ENCODE results near the gene OR13J1. TPM values are rescaled to one million over a fixed set of nuclear protein-coding genes. Genes with fewer than 3 reads are reported as not detected.

OR13J1 gene
- total RNA-seq, 1 experiment from 2014 or later = not detected

DNA sequence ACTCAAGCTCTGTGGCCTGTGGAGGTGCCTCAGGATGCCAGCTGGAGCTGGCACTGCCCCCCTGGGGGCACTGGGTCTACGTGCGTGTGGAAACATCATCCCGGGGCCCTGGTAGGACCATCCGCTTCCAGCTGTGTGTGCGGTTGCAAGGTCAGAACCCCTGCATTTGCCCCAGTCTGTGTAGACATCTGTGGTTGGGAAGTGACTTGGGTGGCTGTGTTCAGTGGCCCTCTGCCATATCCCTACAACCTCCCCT is 28.6 kb downstream of the OR13J1 start (continued):
- TF ChIP-seq, protein P1, sequence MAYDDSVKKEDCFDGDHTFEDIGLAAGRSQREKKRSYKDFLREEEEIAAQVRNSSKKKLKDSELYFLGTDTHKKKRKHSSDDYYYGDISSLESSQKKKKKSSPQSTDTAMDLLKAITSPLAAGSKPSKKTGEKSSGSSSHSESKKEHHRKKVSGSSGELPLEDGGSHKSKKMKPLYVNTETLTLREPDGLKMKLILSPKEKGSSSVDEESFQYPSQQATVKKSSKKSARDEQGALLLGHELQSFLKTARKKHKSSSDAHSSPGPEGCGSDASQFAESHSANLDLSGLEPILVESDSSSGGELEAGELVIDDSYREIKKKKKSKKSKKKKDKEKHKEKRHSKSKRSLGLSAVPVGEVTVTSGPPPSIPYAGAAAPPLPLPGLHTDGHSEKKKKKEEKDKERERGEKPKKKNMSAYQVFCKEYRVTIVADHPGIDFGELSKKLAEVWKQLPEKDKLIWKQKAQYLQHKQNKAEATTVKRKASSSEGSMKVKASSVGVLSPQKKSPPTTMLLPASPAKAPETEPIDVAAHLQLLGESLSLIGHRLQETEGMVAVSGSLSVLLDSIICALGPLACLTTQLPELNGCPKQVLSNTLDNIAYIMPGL (CRISPR knock-in tag; IDR thresholded peaks at IDR 0.05) = no peak
- TF ChIP-seq, protein P2, sequence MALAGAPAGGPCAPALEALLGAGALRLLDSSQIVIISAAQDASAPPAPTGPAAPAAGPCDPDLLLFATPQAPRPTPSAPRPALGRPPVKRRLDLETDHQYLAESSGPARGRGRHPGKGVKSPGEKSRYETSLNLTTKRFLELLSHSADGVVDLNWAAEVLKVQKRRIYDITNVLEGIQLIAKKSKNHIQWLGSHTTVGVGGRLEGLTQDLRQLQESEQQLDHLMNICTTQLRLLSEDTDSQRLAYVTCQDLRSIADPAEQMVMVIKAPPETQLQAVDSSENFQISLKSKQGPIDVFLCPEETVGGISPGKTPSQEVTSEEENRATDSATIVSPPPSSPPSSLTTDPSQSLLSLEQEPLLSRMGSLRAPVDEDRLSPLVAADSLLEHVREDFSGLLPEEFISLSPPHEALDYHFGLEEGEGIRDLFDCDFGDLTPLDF (CRISPR knock-in tag; IDR thresholded peaks at IDR 0.05) = no peak
- TF ChIP-seq NR2C2 (CRISPR knock-in tag; IDR thresholded peaks at IDR 0.05) = no peak
- TF ChIP-seq, protein P3, sequence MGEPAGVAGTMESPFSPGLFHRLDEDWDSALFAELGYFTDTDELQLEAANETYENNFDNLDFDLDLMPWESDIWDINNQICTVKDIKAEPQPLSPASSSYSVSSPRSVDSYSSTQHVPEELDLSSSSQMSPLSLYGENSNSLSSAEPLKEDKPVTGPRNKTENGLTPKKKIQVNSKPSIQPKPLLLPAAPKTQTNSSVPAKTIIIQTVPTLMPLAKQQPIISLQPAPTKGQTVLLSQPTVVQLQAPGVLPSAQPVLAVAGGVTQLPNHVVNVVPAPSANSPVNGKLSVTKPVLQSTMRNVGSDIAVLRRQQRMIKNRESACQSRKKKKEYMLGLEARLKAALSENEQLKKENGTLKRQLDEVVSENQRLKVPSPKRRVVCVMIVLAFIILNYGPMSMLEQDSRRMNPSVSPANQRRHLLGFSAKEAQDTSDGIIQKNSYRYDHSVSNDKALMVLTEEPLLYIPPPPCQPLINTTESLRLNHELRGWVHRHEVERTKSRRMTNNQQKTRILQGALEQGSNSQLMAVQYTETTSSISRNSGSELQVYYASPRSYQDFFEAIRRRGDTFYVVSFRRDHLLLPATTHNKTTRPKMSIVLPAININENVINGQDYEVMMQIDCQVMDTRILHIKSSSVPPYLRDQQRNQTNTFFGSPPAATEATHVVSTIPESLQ (CRISPR knock-in tag; IDR thresholded peaks at IDR 0.05) = no peak
- TF ChIP-seq ZNF423 (CRISPR knock-in tag; IDR thresholded peaks at IDR 0.05) = no peak

DNA sequence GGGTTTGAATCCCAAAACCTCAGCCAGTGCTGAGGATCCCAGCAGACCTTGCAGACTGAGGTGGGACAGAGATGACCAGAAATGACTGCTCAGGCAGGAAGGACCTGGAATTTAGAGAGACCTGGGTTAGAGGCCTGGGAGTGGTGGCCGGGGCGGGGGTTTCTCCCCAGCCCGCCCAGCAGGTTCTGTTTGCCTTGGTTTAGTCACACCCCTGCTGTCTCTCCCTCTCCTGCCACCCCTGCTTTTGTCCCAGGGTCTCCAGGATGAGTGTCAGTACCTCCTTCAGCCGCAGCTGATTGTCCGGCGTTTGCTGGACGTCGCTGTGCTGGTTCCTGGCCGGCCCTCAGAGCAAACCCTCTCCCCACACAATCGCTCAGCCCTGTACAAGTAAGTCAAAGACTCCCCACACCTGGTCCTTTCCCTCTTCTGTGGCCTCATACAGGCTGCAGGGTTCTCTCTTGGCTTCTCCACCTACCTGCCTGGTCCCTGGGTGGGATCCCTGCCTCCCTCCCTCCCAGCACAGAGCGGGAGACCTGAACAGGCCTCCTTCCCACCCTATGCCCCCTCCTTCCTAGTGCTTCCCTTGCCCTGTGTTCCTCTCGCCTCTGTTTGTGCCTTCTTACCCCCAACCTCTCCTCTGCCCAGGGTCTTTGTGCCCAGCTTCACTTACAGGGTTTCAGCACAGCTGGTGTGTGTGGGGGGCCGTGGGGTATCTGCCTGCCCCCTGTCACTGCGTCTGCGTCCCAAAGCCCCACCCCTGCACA is 29.1 kb downstream of the OR13J1 start:
- TF ChIP-seq FOXP1 (CRISPR knock-in tag; IDR thresholded peaks at IDR 0.05; ENCODE audit: borderline replicate concordance) = no peak
- no peak for TF ChIP-seq ZNF671 (CRISPR knock-in tag; IDR thresholded peaks at IDR 0.05)
- TF ChIP-seq NR1H2 (CRISPR knock-in tag; IDR thresholded peaks at IDR 0.05) = no peak
- no peak for TF ChIP-seq TP53 (CRISPR knock-in tag; IDR thresholded peaks at IDR 0.05)
- TF ChIP-seq, protein P4, sequence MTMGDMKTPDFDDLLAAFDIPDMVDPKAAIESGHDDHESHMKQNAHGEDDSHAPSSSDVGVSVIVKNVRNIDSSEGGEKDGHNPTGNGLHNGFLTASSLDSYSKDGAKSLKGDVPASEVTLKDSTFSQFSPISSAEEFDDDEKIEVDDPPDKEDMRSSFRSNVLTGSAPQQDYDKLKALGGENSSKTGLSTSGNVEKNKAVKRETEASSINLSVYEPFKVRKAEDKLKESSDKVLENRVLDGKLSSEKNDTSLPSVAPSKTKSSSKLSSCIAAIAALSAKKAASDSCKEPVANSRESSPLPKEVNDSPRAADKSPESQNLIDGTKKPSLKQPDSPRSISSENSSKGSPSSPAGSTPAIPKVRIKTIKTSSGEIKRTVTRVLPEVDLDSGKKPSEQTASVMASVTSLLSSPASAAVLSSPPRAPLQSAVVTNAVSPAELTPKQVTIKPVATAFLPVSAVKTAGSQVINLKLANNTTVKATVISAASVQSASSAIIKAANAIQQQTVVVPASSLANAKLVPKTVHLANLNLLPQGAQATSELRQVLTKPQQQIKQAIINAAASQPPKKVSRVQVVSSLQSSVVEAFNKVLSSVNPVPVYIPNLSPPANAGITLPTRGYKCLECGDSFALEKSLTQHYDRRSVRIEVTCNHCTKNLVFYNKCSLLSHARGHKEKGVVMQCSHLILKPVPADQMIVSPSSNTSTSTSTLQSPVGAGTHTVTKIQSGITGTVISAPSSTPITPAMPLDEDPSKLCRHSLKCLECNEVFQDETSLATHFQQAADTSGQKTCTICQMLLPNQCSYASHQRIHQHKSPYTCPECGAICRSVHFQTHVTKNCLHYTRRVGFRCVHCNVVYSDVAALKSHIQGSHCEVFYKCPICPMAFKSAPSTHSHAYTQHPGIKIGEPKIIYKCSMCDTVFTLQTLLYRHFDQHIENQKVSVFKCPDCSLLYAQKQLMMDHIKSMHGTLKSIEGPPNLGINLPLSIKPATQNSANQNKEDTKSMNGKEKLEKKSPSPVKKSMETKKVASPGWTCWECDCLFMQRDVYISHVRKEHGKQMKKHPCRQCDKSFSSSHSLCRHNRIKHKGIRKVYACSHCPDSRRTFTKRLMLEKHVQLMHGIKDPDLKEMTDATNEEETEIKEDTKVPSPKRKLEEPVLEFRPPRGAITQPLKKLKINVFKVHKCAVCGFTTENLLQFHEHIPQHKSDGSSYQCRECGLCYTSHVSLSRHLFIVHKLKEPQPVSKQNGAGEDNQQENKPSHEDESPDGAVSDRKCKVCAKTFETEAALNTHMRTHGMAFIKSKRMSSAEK (CRISPR knock-in tag; IDR thresholded peaks at IDR 0.05; ENCODE audit: borderline replicate concordance) = no peak
- TF ChIP-seq, protein P5, sequence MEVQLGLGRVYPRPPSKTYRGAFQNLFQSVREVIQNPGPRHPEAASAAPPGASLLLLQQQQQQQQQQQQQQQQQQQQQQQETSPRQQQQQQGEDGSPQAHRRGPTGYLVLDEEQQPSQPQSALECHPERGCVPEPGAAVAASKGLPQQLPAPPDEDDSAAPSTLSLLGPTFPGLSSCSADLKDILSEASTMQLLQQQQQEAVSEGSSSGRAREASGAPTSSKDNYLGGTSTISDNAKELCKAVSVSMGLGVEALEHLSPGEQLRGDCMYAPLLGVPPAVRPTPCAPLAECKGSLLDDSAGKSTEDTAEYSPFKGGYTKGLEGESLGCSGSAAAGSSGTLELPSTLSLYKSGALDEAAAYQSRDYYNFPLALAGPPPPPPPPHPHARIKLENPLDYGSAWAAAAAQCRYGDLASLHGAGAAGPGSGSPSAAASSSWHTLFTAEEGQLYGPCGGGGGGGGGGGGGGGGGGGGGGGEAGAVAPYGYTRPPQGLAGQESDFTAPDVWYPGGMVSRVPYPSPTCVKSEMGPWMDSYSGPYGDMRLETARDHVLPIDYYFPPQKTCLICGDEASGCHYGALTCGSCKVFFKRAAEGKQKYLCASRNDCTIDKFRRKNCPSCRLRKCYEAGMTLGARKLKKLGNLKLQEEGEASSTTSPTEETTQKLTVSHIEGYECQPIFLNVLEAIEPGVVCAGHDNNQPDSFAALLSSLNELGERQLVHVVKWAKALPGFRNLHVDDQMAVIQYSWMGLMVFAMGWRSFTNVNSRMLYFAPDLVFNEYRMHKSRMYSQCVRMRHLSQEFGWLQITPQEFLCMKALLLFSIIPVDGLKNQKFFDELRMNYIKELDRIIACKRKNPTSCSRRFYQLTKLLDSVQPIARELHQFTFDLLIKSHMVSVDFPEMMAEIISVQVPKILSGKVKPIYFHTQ (CRISPR knock-in tag; IDR thresholded peaks at IDR 0.05) = no peak
- no peak for TF ChIP-seq HMGA2 (CRISPR knock-in tag; IDR thresholded peaks at IDR 0.05)
- Mint-ChIP-seq H3K36me3 (no peaks in the 10 kb centered on the region), H3K4me1 (peaks cover 32% of the 10 kb centered on the region), H3K27me3 (ENCODE audit: low read depth) (peaks cover 31% of the 10 kb centered on the region), H3K27ac (no peak overlapping the region), H3K9me3 (no peaks in the 10 kb centered on the region), H3K4me3 (no peak overlapping the region)
- ATAC-seq = no peak
- ChIA-PET POLR2A (interaction anchor here (0.5 kb wide), 1 partner anchor 1774 kb away, joined by 5 read pairs; no protein-coding TSS in a partner anchor), CTCF (interaction anchor here (1.1 to 1.2 kb wide), 2 partner anchors 41 to 85 kb away, joined by 3 to 6 read pairs; no protein-coding TSS in a partner anchor)
- DNase-seq (ENCODE audit: low spot score) = no peak
